OCI-LY1 (cell line): ENCODE results near the gene PPP1R14C.

Experiments used
- EZH2 ChIP-seq: fragments of 200-600 bp; sonication (generic), shearing (Covaris generic); IDR thresholded peaks from 2 replicates; pipeline ENCODE4 v1.8.0; 2017; ENCODE audit warnings: borderline replicate concordance, mixed run types, mild to moderate bottlenecking, antibody characterized with exemption, low read length, moderate library complexity, mixed read lengths
- TF ChIP-seq, protein P1 (sequence below): fragments of 200-600 bp; sonication (generic), shearing (Covaris generic); IDR thresholded peaks from 2 replicates; pipeline ENCODE4 v1.5.1; 2017; ENCODE audit warnings: mild to moderate bottlenecking, antibody characterized with exemption, low read length, moderate library complexity, mixed read lengths

DNA sequence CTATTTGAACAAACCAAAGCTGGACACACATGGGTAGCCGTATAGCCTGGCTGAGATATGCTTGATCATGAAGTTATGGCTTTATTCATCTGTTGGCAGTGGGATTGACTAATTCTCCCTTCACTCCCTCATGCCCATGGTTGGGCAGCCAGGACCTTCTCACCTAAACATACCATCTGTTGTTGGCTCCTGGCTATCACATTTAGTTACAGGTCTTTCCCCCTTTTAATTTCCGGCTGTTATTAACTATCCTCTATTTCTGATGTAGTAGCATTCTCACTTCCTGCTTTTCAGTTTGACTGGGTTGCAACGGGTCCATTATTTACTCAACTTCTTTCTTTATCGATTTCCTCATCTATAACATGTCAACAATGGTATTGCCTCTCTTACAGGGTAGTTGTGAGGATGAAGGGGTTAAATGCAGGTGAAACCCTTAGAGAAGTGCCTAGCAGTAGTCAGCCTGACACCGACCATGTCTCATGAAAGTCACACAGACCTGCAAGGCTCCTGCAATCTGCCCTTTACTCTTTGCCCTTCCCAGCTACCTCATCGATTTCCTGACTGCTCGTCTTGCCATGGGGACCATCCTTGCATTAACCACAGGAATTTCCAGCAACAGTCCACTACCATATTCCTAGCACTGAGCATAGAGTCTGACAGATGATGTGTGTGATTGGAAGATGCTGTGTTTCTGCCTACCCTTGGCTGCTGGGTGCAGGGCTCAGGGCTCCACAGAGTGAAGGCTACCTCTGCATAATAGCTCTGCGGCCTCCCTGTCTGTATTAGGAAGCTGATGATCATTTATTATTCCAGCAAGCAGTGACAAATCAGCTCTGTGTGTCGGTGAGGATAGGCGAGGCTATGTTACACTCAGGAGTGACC, 42.2 kb downstream of the PPP1R14C start:
- TF ChIP-seq, protein P1, sequence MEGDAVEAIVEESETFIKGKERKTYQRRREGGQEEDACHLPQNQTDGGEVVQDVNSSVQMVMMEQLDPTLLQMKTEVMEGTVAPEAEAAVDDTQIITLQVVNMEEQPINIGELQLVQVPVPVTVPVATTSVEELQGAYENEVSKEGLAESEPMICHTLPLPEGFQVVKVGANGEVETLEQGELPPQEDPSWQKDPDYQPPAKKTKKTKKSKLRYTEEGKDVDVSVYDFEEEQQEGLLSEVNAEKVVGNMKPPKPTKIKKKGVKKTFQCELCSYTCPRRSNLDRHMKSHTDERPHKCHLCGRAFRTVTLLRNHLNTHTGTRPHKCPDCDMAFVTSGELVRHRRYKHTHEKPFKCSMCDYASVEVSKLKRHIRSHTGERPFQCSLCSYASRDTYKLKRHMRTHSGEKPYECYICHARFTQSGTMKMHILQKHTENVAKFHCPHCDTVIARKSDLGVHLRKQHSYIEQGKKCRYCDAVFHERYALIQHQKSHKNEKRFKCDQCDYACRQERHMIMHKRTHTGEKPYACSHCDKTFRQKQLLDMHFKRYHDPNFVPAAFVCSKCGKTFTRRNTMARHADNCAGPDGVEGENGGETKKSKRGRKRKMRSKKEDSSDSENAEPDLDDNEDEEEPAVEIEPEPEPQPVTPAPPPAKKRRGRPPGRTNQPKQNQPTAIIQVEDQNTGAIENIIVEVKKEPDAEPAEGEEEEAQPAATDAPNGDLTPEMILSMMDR = no peak
- no peak for TF ChIP-seq EZH2
